ENCODE data around the gene ARL9.

- TF ChIP-seq ARNTL (CRISPR knock-in tag; IDR thresholded peaks at IDR 0.05; ENCODE audit: borderline replicate concordance, low read depth) (no peak), ZNF8 (CRISPR knock-in tag; IDR thresholded peaks at IDR 0.05) (no peak), RARB (CRISPR knock-in tag; IDR thresholded peaks at IDR 0.05) (no peak), ISL1 (CRISPR knock-in tag; IDR thresholded peaks at IDR 0.05) (no peak), TOX (CRISPR knock-in tag; IDR thresholded peaks at IDR 0.05; ENCODE audit: borderline replicate concordance) (no peak), POU6F1 (CRISPR knock-in tag; IDR thresholded peaks at IDR 0.05; ENCODE audit: borderline replicate concordance, low read depth) (no peak), TCF4 (CRISPR knock-in tag; IDR thresholded peaks at IDR 0.05; ENCODE audit: borderline replicate concordance) (no peak), PATZ1 (CRISPR knock-in tag; IDR thresholded peaks at IDR 0.05; ENCODE audit: borderline replicate concordance) (no peak), ZFP3 (CRISPR knock-in tag; IDR thresholded peaks at IDR 0.05) (no peak), CREB5 (CRISPR knock-in tag; IDR thresholded peaks at IDR 0.05; ENCODE audit: low read depth) (no peak), SNAI2 (CRISPR knock-in tag; IDR thresholded peaks at IDR 0.05) (no peak)
These were observed 24.9 kb upstream of the ARL9 start for GRCh38 chr4:56480691-56481090.

Measured in SK-N-SH treated with all-trans-retinoic acid at 6 μM for 48 hours (cell line).